Ureter (tissue), 1 donor: ENCODE results near the gene VSTM2B. TPM values are rescaled to one million over a fixed set of nuclear protein-coding genes. Genes with fewer than 3 reads are reported as not detected.

Experiments used
- DNase-seq: peaks from one replicate; pipeline ENCODE4 v3.0.0-alpha.2; 2020; ENCODE audit warnings: low spot score
- total RNA-seq: library from RNA; stranded (reverse); gene quantifications from one replicate; pipeline ENCODE4 v1.2.4, GENCODE V29; 2023
- donor health status: DM: yes; HTN: yes; CAD: no.

The VSTM2B gene
- total RNA-seq, 1 donor from 2014 or later = not detected

GRCh38 chr19:29591670-29592069 lies 65.9 kb downstream of the VSTM2B start:
- no peak for DNase-seq

GRCh38 chr19:29593869-29594268 lies 68.1 kb downstream of the VSTM2B start:
- DNase-seq = no peak

- DNase-seq = no peak
These were observed 70.4 kb downstream of the VSTM2B start for GRCh38 chr19:29596080-29596727.

GRCh38 chr19:29596885-29597525 lies 71.2 kb downstream of the VSTM2B start:
- no peak for DNase-seq

- DNase-seq = no peak
These were observed 72.2 kb downstream of the VSTM2B start for GRCh38 chr19:29598036-29598435.

GRCh38 chr19:29598496-29598895 lies 72.7 kb downstream of the VSTM2B start:
- no peak for DNase-seq

- no peak for DNase-seq
These were observed 77.5 kb downstream of the VSTM2B start for GRCh38 chr19:29603308-29603707.

GRCh38 chr19:29605653-29606419 lies 80.0 kb downstream of the VSTM2B start, which contains the start of gene POP4:
Gene POP4, plus strand, starts transcription at chr19:29606283. Its CDS starts 36 bp downstream, at chr19:29606319.
- DNase-seq = peak; percentile 97

GRCh38 chr19:29606420-29606747 lies 80.6 kb downstream of the VSTM2B start:
- DNase-seq = no peak

- DNase-seq = no peak
These were observed 83.8 kb downstream of the VSTM2B start for GRCh38 chr19:29609636-29610035.

GRCh38 chr19:29610213-29610573 lies 84.4 kb downstream of the VSTM2B start:
- DNase-seq = no peak

- DNase-seq = peak; percentile 86
These were observed 84.9 kb downstream of the VSTM2B start for GRCh38 chr19:29610574-29611271.

- no peak for DNase-seq
These were observed 86.3 kb downstream of the VSTM2B start for GRCh38 chr19:29612121-29612520.

GRCh38 chr19:29612801-29613595 lies 87.2 kb downstream of the VSTM2B start:
- no peak for DNase-seq

GRCh38 chr19:29614046-29614445 lies 88.3 kb downstream of the VSTM2B start:
- DNase-seq = no peak

Other genes starting within 250 kb of the VSTM2B start
- gene POP4, start 80.3 kb downstream of the VSTM2B start, total RNA-seq = 61.5 TPM
- gene PLEKHF1, start 139.5 kb downstream of the VSTM2B start, total RNA-seq = 27.1 TPM
- 25.4 TPM for gene C19orf12, start 189.3 kb downstream of the VSTM2B start, total RNA-seq